Endodermal cell (in vitro differentiated cells): Measurements from ENCODE around the gene PRTG. TPM values are rescaled to one million over a fixed set of nuclear protein-coding genes. Genes with fewer than 3 reads are reported as not detected.

Experiments
- DNase-seq: peaks from one replicate; pipeline ENCODE4 v3.0.0-alpha.2; 2017
- H3K27ac ChIP-seq: 2 replicates; pipeline ENCODE4 v1.5.1; 2013; ENCODE audit warnings: mild to moderate bottlenecking, low read depth, low read length, moderate library complexity
- H3K27me3 ChIP-seq: 2 replicates; pipeline ENCODE4 v1.6.1; 2013; ENCODE audit warnings: mild to moderate bottlenecking, low read length, moderate library complexity; ENCODE audit not compliant: insufficient read depth, control insufficient read depth, poor library complexity, severe bottlenecking
- H3K36me3 ChIP-seq: 2 replicates; pipeline ENCODE4 v1.7.0; 2013; ENCODE audit warnings: mild to moderate bottlenecking, low read length, moderate library complexity; ENCODE audit not compliant: control insufficient read depth, insufficient read depth
- H3K4me1 ChIP-seq: one replicate; pipeline ENCODE4 v1.7.0; 2013; ENCODE audit warnings: low read length; ENCODE audit not compliant: control insufficient read depth, insufficient read depth
- H3K4me3 ChIP-seq: 2 replicates; pipeline ENCODE4 v1.5.1; 2013; ENCODE audit warnings: mild to moderate bottlenecking, low read length, moderate library complexity
- H3K9ac ChIP-seq: 2 replicates; pipeline ENCODE4 v1.6.1; 2013; ENCODE audit warnings: mild to moderate bottlenecking, low read length, moderate library complexity; ENCODE audit not compliant: poor library complexity, severe bottlenecking; ENCODE audit errors: extremely low read depth
- H3K9me3 ChIP-seq: 2 replicates; pipeline ENCODE4 v1.6.1; 2013; ENCODE audit warnings: mild to moderate bottlenecking, low read length, moderate library complexity; ENCODE audit not compliant: control insufficient read depth
- H3K27ac Mint-ChIP-seq: 2 replicates; pipeline ENCODE4 v1.8.0; 2020; ENCODE audit warnings: mixed read lengths
- H3K27me3 Mint-ChIP-seq: 2 replicates; pipeline ENCODE4 v1.8.0; 2021; ENCODE audit warnings: mild to moderate bottlenecking, mixed read lengths; ENCODE audit not compliant: insufficient read depth
- H3K36me3 Mint-ChIP-seq: 2 replicates; pipeline ENCODE4 v1.8.0; 2020; ENCODE audit warnings: low read depth, mixed read lengths
- H3K4me1 Mint-ChIP-seq: 2 replicates; pipeline ENCODE4 v1.8.0; 2020; ENCODE audit warnings: mixed read lengths
- H3K4me3 Mint-ChIP-seq: 2 replicates; pipeline ENCODE4 v1.8.0; 2020; ENCODE audit warnings: mild to moderate bottlenecking, moderate library complexity, mixed read lengths
- H3K9me3 Mint-ChIP-seq: 2 replicates; pipeline ENCODE4 v1.8.0; 2020; ENCODE audit warnings: mild to moderate bottlenecking, mixed read lengths
- WGBS, 2 experiments: methylation state at CpG; one replicate each; pipeline versions ENCODE4 v1.1.5 to v1.1.7; 2013; ENCODE audit warnings: missing lambda C conversion rate in 2 of 2, mixed read lengths in 1 of 2; ENCODE audit not compliant: insufficient coverage in 1 of 2, insufficient read length in 1 of 2; 5-methylcytosine and 5-hydroxymethylcytosine counted together
- total RNA-seq, 2 donors: library from RNA; stranded (reverse); fragmentation: NEBNext Ultra II Directional in 1 of 2; extraction: Animal tissue kit (Norgen Biotek cat#: 25700) in 1 of 2; gene quantifications; 2 replicates in 1 of 2; 3 replicates in 1 of 2; pipeline ENCODE4 v1.2.1, GENCODE V29; 2021
- TF ChIP-seq, protein P1 (sequence below): fragments of 200-600 bp; sonication (generic); conservative IDR thresholded peaks from 2 replicates; pipeline ENCODE4 v1.5.0; 2021; ENCODE audit warnings: antibody characterized with exemption, mild to moderate bottlenecking

PRTG gene
- total RNA-seq, 2 donors from 2014 or later, result 32.6 to 51.5 TPM

DNA sequence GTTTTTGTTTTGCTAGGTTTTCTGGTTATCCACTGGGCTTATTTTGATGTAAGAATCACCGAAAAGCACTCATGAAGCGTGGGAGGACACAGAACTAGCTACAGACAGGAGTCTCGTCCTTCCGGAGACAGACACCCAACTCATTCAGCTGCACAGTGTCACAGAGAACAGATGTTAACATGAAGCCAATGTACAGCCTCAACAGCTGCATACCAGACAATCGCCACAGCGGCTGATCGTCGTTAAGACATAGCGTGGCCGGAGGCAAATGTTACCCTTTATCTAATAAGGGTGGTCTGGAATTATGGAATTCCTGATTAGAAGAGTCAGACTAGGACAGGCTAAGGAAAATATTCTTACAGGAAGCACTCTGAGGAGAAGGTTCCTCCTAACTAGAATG is 153.7 kb downstream of the PRTG start:
- WGBS, 2 experiments, result 94 to 96% methylated on average over 10 of the region's 10 CpGs
- H3K9me3 ChIP-seq, result peaks cover 8% of the 10 kb centered on the region

DNA sequence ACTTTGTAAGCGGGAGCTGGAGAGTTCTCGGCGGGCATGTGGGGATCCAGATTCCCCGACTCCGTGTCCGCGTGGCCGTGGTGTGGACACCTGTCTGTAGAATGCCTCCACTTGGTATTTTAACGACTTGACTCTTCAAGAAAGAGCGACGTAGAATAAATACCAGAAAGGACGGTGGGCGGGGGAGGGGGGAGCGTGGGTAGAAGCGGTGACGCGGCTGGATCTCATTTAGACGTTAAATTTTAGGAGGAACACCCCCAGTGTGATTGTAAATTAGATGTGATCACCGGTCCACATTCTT is 154.2 kb downstream of the PRTG start:
- DNase-seq, result no peak
- peaks cover 61% of the 10 kb centered on the region for H3K27me3 ChIP-seq
- peaks cover 8% of the 10 kb centered on the region for H3K9me3 ChIP-seq
- H3K4me1 Mint-ChIP-seq, result no peaks in the 10 kb centered on the region
- no peaks in the 10 kb centered on the region for H3K4me1 ChIP-seq
- TF ChIP-seq, protein P1, sequence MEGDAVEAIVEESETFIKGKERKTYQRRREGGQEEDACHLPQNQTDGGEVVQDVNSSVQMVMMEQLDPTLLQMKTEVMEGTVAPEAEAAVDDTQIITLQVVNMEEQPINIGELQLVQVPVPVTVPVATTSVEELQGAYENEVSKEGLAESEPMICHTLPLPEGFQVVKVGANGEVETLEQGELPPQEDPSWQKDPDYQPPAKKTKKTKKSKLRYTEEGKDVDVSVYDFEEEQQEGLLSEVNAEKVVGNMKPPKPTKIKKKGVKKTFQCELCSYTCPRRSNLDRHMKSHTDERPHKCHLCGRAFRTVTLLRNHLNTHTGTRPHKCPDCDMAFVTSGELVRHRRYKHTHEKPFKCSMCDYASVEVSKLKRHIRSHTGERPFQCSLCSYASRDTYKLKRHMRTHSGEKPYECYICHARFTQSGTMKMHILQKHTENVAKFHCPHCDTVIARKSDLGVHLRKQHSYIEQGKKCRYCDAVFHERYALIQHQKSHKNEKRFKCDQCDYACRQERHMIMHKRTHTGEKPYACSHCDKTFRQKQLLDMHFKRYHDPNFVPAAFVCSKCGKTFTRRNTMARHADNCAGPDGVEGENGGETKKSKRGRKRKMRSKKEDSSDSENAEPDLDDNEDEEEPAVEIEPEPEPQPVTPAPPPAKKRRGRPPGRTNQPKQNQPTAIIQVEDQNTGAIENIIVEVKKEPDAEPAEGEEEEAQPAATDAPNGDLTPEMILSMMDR, result no peak
- H3K9ac ChIP-seq, result no peak overlapping the region
- no peak overlapping the region for H3K27ac Mint-ChIP-seq
- no peak overlapping the region for H3K4me3 Mint-ChIP-seq
- peak overlapping the region; percentile 73 for H3K27ac ChIP-seq
- no peaks in the 10 kb centered on the region for H3K36me3 Mint-ChIP-seq
- H3K27me3 Mint-ChIP-seq, result peaks cover 50% of the 10 kb centered on the region
- H3K9me3 Mint-ChIP-seq, result peaks cover 7% of the 10 kb centered on the region
- no peaks in the 10 kb centered on the region for H3K36me3 ChIP-seq
- H3K4me3 ChIP-seq, result peak overlapping the region; percentile 80
- WGBS, 2 experiments, result 9 to 13% methylated on average over 19 of the region's 19 CpGs

More for the DNA sequence above, 153.7 kb downstream of the PRTG start:
- Mint-ChIP-seq H3K4me1 (no peaks in the 10 kb centered on the region), H3K9me3 (peaks cover 7% of the 10 kb centered on the region), H3K27me3 (peaks cover 52% of the 10 kb centered on the region), H3K4me3 (no peak overlapping the region), H3K36me3 (no peaks in the 10 kb centered on the region), H3K27ac (no peak overlapping the region)
- H3K36me3 ChIP-seq, result no peaks in the 10 kb centered on the region
- H3K4me3 ChIP-seq, result peak overlapping the region; percentile 80
- TF ChIP-seq, protein P1, result no peak
- H3K4me1 ChIP-seq, result no peaks in the 10 kb centered on the region
- DNase-seq, result no peak
- peaks cover 56% of the 10 kb centered on the region for H3K27me3 ChIP-seq
- H3K9ac ChIP-seq, result no peak overlapping the region
- no peak overlapping the region for H3K27ac ChIP-seq

DNA sequence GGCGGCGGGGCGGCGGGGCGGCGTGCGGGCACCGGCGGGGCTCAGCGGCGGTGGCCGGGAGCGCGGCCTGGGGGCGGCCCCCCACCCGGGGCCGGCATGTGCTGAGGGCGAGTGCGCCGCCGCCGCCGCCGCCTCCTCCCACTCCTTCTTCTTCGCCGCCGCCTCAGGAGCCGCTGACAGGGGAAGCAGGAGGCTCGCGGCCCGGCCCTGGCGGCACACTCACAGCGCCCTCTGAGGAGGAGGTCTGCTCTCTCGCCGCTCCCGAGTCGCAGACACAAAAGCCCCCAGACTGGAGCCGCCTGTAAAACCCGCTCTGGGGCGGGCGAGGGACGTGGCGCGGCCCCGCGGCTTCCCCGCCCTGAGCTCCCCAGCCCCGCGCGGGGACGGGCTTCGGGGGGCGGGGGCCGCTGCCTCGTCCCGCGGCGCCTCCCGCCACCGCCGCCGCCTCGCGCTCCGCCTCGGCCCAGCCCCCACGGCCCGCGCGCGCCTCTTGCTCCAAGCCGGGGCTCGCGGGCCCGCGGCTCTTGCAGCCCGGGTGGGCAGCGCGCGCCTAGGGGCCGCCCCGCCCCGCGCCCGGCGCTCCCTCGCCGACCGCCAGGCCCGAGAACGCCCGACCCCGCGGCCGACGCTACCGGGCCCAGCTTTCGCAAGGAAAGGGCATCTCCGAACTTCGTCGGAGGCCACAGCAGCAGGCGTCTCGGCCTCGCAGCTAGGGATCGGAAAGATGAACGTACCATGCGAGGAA is 154.7 kb downstream of the PRTG start, which contains the start of gene PYGO1:
Gene PYGO1, minus strand, starts transcription at position 276 of the 745 bp plus-strand sequence. CDS start 462 bp downstream, outside the sequence.
- TF ChIP-seq, protein P1, result no peak
- peaks cover 45% of the 10 kb centered on the region for H3K27me3 Mint-ChIP-seq
- H3K4me3 Mint-ChIP-seq, result no peak within 1 kb of the TSS
- H3K9me3 Mint-ChIP-seq, result peaks cover 7% of the 10 kb centered on the region
- H3K27ac ChIP-seq, result peak within 1 kb of the TSS; percentile 77
- DNase-seq, result peak; percentile 89
- peaks cover 66% of the 10 kb centered on the region for H3K27me3 ChIP-seq
- H3K9ac ChIP-seq, result no peak within 1 kb of the TSS
- H3K36me3 Mint-ChIP-seq, result no peaks in the 10 kb centered on the region
- peak within 1 kb of the TSS; percentile 80 for H3K4me3 ChIP-seq
- no peaks in the 10 kb centered on the region for H3K4me1 Mint-ChIP-seq
- peaks cover 8% of the 10 kb centered on the region for H3K9me3 ChIP-seq
- H3K4me1 ChIP-seq, result no peaks in the 10 kb centered on the region
- no peaks in the 10 kb centered on the region for H3K36me3 ChIP-seq
- WGBS, 2 experiments, result 0% methylated on average over 15 to 107 of the region's 107 CpGs
- no peak within 1 kb of the TSS for H3K27ac Mint-ChIP-seq
